Breast epithelium (tissue), 4 donors: ENCODE data around the gene CST9L. TPM values are rescaled to one million over a fixed set of nuclear protein-coding genes. Genes with fewer than 3 reads are reported as not detected.

Experiments
- DNase-seq, 2 donors: peaks; one replicate each; pipeline ENCODE4 v3.0.0-alpha.2; 2019; ENCODE audit warnings: low spot score in 2 of 2
- H3K27ac ChIP-seq, 2 donors: fragments of 200-600 bp; sonication (generic) in 1 of 2; one replicate each; pipeline ENCODE4 v1.5.1; 2016 to 2019; ENCODE audit warnings: mild to moderate bottlenecking in 1 of 2
- H3K27me3 ChIP-seq, 2 donors: fragments of 200-600 bp; sonication (generic) in 1 of 2; one replicate each; pipeline versions ENCODE4 v1.5.1 to v1.6.0; 2017 to 2019; ENCODE audit warnings: control low read depth in 1 of 2, mild to moderate bottlenecking in 1 of 2
- H3K36me3 ChIP-seq: fragments of 200-600 bp; one replicate; pipeline ENCODE4 v1.5.1; 2019
- H3K4me1 ChIP-seq, 2 donors: fragments of 200-600 bp; sonication (generic); one replicate each; pipeline ENCODE4 v1.5.1; 2016 to 2019; ENCODE audit warnings: control low read depth in 1 of 2
- H3K4me3 ChIP-seq, 3 donors: fragments of 200-600 bp; sonication (generic); 1 replicate in 2 of 3; 2 replicates in 1 of 3; pipeline ENCODE4 v1.5.1; 2016 to 2019; ENCODE audit warnings: mild to moderate bottlenecking in 3 of 3, moderate library complexity in 2 of 3
- H3K9me3 ChIP-seq, 2 donors: fragments of 200-600 bp; sonication (generic) in 1 of 2; one replicate each; pipeline ENCODE4 v1.5.1; 2016 to 2019; ENCODE audit warnings: control low read depth in 1 of 2
- CTCF ChIP-seq, 3 donors: fragments of 450-650 bp; IDR thresholded peaks; one replicate each; pipeline ENCODE4 v1.5.1; 2016 to 2017; ENCODE audit warnings: antibody characterized with exemption in 3 of 3, mild to moderate bottlenecking in 3 of 3, moderate library complexity in 3 of 3
- POLR2A ChIP-seq: fragments of 450-650 bp; IDR thresholded peaks from one replicate; pipeline ENCODE4 v1.6.1; 2016; ENCODE audit warnings: antibody characterized with exemption, mild to moderate bottlenecking, moderate library complexity
- POLR2AphosphoS5 ChIP-seq, 3 donors: sonication (generic); formaldehyde crosslinking; IDR thresholded peaks; one replicate each; pipeline ENCODE4 v1.6.1; 2017; ENCODE audit warnings: antibody characterized with exemption in 3 of 3
- intact Hi-C: fragments of 100-400 bp; cut with DNase I; formaldehyde crosslinking; loops from one replicate; pipeline ENCODE4 v1.15.1; 2023; ENCODE audit warnings: low total_unique reads
- total RNA-seq, 3 donors: library from RNA; depleted of rRNA; stranded (reverse); fragments of >200 nt; gene quantifications; one replicate each; pipeline ENCODE4 v1.1.0, GENCODE V29; 2016

Gene CST9L
- total RNA-seq, 3 donors from 2014 or later: not detected

- Histone ChIP-seq H3K27me3 (no peaks in the 10 kb centered on the region), H3K27ac (no peak overlapping the region), H3K9me3 (no peaks in the 10 kb centered on the region), H3K36me3 (no peaks in the 10 kb centered on the region), H3K4me3 (no peak overlapping the region), H3K4me1 (no peaks in the 10 kb centered on the region)
- TF ChIP-seq CTCF (IDR thresholded peaks at IDR 0.05) (no peak), POLR2AphosphoS5 (IDR thresholded peaks at IDR 0.05) (no peak), POLR2A (no peak)
- intact Hi-C loops: no loop called here
- no peak for DNase-seq
Observed at GRCh38 chr20:23604306-23604705, 36.0 kb upstream of the CST9L start.

GRCh38 chr20:23603321-23603720 is 35.0 kb upstream of the CST9L start:
- no peaks in the 10 kb centered on the region for H3K9me3 ChIP-seq
- TF ChIP-seq CTCF (IDR thresholded peaks at IDR 0.05) (no peak), POLR2A (no peak), POLR2AphosphoS5 (IDR thresholded peaks at IDR 0.05) (no peak)
- no peaks in the 10 kb centered on the region for H3K27me3 ChIP-seq
- no peaks in the 10 kb centered on the region for H3K4me1 ChIP-seq
- no peak for DNase-seq
- no peak overlapping the region for H3K4me3 ChIP-seq
- no peak overlapping the region for H3K27ac ChIP-seq
- H3K36me3 ChIP-seq: no peaks in the 10 kb centered on the region
- intact Hi-C loops: no loop called here

GRCh38 chr20:23602699-23603098 is 34.4 kb upstream of the CST9L start:
- no peak for DNase-seq
- intact Hi-C loops: no loop called here
- Histone ChIP-seq H3K27me3 (no peaks in the 10 kb centered on the region), H3K36me3 (no peaks in the 10 kb centered on the region), H3K9me3 (no peaks in the 10 kb centered on the region), H3K4me1 (no peaks in the 10 kb centered on the region), H3K4me3 (no peak overlapping the region), H3K27ac (no peak overlapping the region)
- no peak for TF ChIP-seq POLR2AphosphoS5 (IDR thresholded peaks at IDR 0.05)
- no peak for TF ChIP-seq CTCF (IDR thresholded peaks at IDR 0.05)
- TF ChIP-seq POLR2A: no peak

- Histone ChIP-seq H3K36me3 (no peaks in the 10 kb centered on the region), H3K4me1 (no peaks in the 10 kb centered on the region), H3K27ac (no peak overlapping the region), H3K9me3 (no peaks in the 10 kb centered on the region), H3K27me3 (no peaks in the 10 kb centered on the region), H3K4me3 (no peak overlapping the region)
- intact Hi-C loops: no loop called here
- no peak for TF ChIP-seq POLR2AphosphoS5 (IDR thresholded peaks at IDR 0.05)
- no peak for TF ChIP-seq POLR2A
- no peak for DNase-seq
Observed at GRCh38 chr20:23602241-23602640, 34.0 kb upstream of the CST9L start.

GRCh38 chr20:23601715-23602114 is 33.4 kb upstream of the CST9L start:
- TF ChIP-seq POLR2AphosphoS5 (IDR thresholded peaks at IDR 0.05): no peak
- no peak for TF ChIP-seq CTCF (IDR thresholded peaks at IDR 0.05)
- no peak for TF ChIP-seq POLR2A
- Histone ChIP-seq H3K36me3 (no peaks in the 10 kb centered on the region), H3K4me1 (no peaks in the 10 kb centered on the region), H3K9me3 (no peaks in the 10 kb centered on the region), H3K27ac (no peak overlapping the region), H3K4me3 (no peak overlapping the region), H3K27me3 (no peaks in the 10 kb centered on the region)
- DNase-seq: no peak
- intact Hi-C loops: no loop called here

GRCh38 chr20:23598481-23598880 is 30.2 kb upstream of the CST9L start:
- no peaks in the 10 kb centered on the region for H3K4me1 ChIP-seq
- H3K27me3 ChIP-seq: no peaks in the 10 kb centered on the region
- no peak for DNase-seq
- H3K27ac ChIP-seq: no peak overlapping the region
- H3K4me3 ChIP-seq: no peak overlapping the region
- intact Hi-C loops: no loop called here
- no peaks in the 10 kb centered on the region for H3K9me3 ChIP-seq
- no peaks in the 10 kb centered on the region for H3K36me3 ChIP-seq
- TF ChIP-seq POLR2AphosphoS5 (IDR thresholded peaks at IDR 0.05) (no peak), POLR2A (no peak), CTCF (IDR thresholded peaks at IDR 0.05) (no peak)
